HG03108 (cell line): Measurements from ENCODE around the gene NDRG2.
A peak's percentile ranks its signal among the peaks of the same experiment; 100 is the strongest.

ENCODE experiments used
- ATAC-seq: cut with Tn5 transposase; IDR thresholded peaks from one replicate; pipeline ENCODE4 v1.9.1; 2021; ENCODE audit warnings: moderate library complexity; ENCODE audit not compliant: unreplicated experiment

NDRG2 gene

DNA sequence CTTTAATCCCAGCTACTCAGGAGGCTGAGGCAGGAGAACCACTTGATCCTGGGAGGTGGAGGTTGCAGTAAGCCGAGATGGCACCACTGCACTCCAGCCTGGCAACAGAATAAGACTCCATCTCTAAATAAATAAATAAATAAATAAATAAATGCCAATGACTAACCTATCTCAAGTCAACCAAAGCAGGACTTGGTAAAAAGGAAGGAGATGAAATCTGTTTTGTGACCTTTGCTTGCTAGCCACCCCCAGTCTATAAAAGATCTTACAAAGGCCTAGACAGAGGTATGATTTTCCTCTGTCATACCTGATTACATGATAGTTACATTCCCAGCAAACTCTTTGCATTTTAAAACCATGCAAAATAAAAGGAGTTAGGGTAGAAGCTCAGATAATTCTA lies 48.6 kb downstream of the NDRG2 start:
- no peak for ATAC-seq

DNA sequence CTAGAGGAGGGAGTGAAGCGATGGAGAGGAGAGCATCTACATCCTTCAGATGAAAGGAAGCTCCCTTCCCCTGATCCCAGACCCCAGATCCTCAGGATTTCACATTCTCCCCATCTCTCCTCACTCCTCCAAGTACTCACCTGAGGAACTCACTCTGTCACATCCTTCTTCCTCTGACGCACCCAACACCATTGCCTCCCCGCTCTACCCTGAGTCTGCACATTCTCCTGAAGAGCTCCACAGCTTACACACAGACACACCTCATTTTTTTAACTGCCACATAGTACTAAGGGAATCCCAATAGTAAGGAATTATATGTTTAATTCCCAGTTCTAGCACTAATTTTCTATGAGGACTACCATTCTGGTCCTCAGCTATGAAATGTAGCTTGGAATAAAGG lies 51.4 kb downstream of the NDRG2 start:
- no peak for ATAC-seq

DNA sequence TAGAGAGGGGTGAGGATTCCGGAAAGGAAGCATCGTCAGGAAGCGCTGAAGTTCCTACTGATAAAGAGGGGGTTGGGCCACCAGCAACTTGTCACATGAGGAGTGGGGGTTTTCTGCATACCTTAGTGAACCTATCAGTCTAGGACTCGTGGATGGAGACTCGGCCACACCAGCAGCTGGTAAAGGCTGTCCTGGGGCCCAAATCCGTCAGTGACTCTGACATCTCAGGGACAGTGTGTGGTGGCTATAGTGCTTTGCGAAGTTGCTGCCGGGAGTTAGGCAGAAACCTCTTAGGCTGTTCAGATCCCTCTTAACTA lies 53.2 kb downstream of the NDRG2 start:
- no peak for ATAC-seq

DNA sequence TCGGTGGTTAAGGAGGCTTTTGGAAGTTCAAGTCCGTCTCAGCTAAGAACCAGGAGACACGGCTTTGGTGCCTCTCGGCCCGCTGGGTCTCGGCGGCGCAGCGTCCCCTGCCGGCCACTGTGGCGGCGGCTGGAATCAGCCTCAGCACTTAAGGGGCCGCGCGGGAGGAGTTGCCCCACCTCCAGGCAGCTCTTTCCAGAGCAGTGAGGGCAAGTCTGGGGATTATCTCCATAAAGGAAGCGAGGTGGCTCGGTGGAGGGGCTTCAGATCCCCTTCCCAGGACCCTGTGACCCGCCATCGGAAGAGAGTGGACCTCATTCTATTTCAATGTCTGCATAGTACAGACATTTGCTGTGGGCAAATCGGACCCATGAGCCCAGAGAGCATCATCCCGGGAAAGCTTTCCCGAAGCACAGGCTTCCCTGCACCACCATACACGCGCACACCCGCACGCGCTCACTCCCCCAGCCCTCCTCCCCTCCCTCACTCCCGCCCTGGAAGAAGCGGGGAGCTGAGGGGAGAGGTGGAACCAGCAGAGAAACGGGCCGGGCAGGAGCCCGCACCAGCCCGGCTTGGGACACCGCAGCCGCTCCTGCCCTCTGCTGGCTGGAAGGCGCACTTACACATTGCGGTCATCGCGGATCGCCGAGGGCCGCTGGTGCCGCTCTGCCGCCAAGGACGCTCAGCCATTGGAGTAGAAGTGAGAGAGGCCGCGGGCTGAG lies 53.7 kb downstream of the NDRG2 start:
- peak; percentile 91 for ATAC-seq

DNA sequence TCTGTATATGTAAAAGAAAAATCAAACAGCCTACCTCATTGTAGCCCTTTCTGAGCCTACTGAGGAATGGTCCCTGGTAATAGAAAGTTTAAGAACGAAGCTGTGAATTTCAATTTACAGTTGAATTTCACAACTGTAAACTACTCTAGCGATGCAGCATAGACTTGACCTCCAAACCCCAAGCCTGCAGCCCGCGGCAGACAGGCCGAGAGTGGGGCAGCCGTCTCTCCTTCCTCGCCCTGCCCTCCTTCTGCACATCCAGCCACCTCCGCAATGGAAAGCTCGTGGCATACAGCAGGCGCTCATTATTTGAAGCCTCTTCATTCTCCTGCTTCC lies 54.2 kb downstream of the NDRG2 start:
- peak; percentile 7 for ATAC-seq

DNA sequence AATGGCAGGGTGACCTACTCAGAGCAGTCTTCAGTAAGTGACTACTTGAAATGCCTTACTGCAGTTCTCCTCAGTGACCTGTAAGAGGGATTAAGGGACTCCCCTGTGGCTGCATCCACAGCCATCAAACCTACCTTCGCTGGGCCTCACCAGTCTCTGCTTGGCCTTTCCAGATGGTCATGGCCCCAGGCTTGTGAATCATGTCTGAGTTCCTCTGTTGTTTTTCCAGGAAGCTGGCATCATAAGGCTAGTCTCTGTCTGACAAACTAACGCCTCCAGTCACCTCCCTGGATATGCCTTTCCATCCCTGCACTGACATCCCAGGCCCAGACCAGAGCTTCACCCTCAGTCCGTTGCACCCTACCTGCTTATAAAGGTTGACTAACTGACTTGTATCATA lies 55.5 kb downstream of the NDRG2 start:
- ATAC-seq, result no peak
